ENCODE results near the gene ELFN2.

DNA sequence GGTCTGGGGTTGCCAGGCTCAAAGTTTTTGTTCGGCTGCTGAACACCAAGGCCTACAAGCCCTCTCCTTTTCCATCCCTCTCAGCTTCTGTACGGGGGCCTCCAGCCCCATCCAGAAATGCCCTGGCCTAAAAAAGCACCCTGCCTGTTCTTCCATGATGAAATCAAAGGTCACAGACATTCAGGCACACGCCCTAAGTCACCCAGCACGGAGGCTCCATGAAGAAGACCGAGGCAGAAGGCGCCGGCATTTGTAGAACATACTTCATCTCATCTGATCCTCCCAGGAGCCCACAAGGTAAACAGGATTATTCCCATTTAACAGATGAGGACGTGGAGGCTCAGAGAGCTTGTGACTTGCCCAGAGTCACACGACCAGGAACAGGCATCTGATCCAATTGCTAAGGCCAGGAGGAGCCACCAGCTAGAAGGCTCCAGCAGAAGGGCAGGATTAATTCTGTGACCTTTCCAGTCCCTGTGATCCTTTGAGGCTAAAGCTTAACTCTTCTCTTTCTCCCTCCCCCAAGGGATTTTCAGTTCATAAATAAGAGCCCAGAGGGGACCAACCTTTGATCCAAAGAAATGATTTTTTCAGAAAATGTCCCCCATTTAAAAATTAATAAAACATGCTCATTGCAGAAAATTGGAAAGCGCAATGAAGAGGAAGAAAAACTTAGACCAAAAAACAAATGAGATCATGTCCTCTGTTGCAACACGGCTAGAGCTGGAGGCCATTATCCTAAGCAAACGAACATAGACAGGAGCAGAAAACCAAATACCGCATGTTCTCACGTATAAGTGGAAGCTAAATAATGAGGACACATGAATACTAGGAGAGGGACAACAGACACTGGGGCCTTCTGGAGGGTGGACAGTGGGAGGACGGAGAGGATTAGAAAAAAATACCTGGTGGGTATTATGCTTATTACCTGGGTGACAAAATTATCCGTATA is 106.3 kb downstream of the ELFN2 start:
- no peak for TF ChIP-seq EZH2 (IDR thresholded peaks at IDR 0.05; ENCODE audit: low read depth)
- TF ChIP-seq, protein P1, sequence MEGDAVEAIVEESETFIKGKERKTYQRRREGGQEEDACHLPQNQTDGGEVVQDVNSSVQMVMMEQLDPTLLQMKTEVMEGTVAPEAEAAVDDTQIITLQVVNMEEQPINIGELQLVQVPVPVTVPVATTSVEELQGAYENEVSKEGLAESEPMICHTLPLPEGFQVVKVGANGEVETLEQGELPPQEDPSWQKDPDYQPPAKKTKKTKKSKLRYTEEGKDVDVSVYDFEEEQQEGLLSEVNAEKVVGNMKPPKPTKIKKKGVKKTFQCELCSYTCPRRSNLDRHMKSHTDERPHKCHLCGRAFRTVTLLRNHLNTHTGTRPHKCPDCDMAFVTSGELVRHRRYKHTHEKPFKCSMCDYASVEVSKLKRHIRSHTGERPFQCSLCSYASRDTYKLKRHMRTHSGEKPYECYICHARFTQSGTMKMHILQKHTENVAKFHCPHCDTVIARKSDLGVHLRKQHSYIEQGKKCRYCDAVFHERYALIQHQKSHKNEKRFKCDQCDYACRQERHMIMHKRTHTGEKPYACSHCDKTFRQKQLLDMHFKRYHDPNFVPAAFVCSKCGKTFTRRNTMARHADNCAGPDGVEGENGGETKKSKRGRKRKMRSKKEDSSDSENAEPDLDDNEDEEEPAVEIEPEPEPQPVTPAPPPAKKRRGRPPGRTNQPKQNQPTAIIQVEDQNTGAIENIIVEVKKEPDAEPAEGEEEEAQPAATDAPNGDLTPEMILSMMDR (conservative IDR thresholded peaks at IDR 0.05), result no peak
